DND-41 (cell line): ENCODE data around the gene TMEM254.

Source experiments
- ATAC-seq: fragments of 200-7000 bp; cut with Tn5 transposase; 3 replicates; pipeline ENCODE4 v1.9.1; 2021; ENCODE audit warnings: low read depth; ENCODE audit not compliant: insufficient read depth
- DNase-seq: peaks from one replicate; pipeline ENCODE4 v3.0.0-alpha.2; 2020
- H2AFZ ChIP-seq: 2 replicates; pipeline ENCODE4 v1.6.0; 2012; ENCODE audit warnings: low read depth, low read length
- H3K27ac ChIP-seq: 2 replicates; pipeline ENCODE4 v1.5.1; 2012; ENCODE audit warnings: low read length, inconsistent platforms
- H3K27me3 ChIP-seq: fragments of 200-600 bp; sonication (generic); 2 replicates; pipeline ENCODE4 v1.6.0; 2012; ENCODE audit warnings: low read length, mild to moderate bottlenecking, inconsistent platforms; ENCODE audit not compliant: insufficient read depth, poor library complexity
- H3K36me3 ChIP-seq: 2 replicates; pipeline ENCODE4 v1.5.1; 2012; ENCODE audit warnings: low read length, inconsistent platforms; ENCODE audit not compliant: insufficient read depth
- H3K4me1 ChIP-seq: 2 replicates; pipeline ENCODE4 v1.5.1; 2012; ENCODE audit warnings: mild to moderate bottlenecking, low read length; ENCODE audit not compliant: insufficient read depth
- H3K4me2 ChIP-seq: 2 replicates; pipeline ENCODE4 v1.6.0; 2012; ENCODE audit warnings: mild to moderate bottlenecking, moderate library complexity, low read length, inconsistent platforms; ENCODE audit not compliant: insufficient read depth
- H3K4me3 ChIP-seq, 2 experiments: fragments of 200-600 bp in 1 of 2; shearing (Covaris generic) in 1 of 2; 2 replicates each; pipeline ENCODE4 v1.5.1; 2012 to 2016; ENCODE audit warnings: inconsistent platforms in 2 of 2, low read length in 2 of 2, mild to moderate bottlenecking in 2 of 2, low read depth in 1 of 2, moderate library complexity in 1 of 2
- H3K79me2 ChIP-seq: 2 replicates; pipeline ENCODE4 v1.6.0; 2012; ENCODE audit warnings: low read length, inconsistent platforms; ENCODE audit not compliant: insufficient read depth
- H3K9ac ChIP-seq: 2 replicates; pipeline ENCODE4 v1.6.0; 2012; ENCODE audit warnings: low read depth, mild to moderate bottlenecking, inconsistent platforms, low read length, moderate library complexity
- H3K9me3 ChIP-seq: 2 replicates; pipeline ENCODE4 v1.5.1; 2012; ENCODE audit warnings: low read length, moderate library complexity, mild to moderate bottlenecking, inconsistent platforms; ENCODE audit not compliant: insufficient read depth, severe bottlenecking
- H4K20me1 ChIP-seq: 2 replicates; pipeline ENCODE4 v1.6.0; 2012; ENCODE audit warnings: low read length; ENCODE audit not compliant: insufficient read depth
- EZH2 ChIP-seq: IDR thresholded peaks from 3 replicates; pipeline ENCODE4 v1.6.1; 2012; ENCODE audit warnings: borderline replicate concordance, low read depth, mild to moderate bottlenecking, moderate library complexity, low read length, inconsistent platforms; ENCODE audit not compliant: severe bottlenecking
- TF ChIP-seq, protein P1 (sequence below): IDR thresholded peaks from 2 replicates; pipeline ENCODE4 v1.5.1; 2012; ENCODE audit warnings: borderline replicate concordance, low read length, moderate library complexity, mild to moderate bottlenecking; ENCODE audit not compliant: poor library complexity, severe bottlenecking; ENCODE audit errors: extremely low read depth

TMEM254 gene

DNA sequence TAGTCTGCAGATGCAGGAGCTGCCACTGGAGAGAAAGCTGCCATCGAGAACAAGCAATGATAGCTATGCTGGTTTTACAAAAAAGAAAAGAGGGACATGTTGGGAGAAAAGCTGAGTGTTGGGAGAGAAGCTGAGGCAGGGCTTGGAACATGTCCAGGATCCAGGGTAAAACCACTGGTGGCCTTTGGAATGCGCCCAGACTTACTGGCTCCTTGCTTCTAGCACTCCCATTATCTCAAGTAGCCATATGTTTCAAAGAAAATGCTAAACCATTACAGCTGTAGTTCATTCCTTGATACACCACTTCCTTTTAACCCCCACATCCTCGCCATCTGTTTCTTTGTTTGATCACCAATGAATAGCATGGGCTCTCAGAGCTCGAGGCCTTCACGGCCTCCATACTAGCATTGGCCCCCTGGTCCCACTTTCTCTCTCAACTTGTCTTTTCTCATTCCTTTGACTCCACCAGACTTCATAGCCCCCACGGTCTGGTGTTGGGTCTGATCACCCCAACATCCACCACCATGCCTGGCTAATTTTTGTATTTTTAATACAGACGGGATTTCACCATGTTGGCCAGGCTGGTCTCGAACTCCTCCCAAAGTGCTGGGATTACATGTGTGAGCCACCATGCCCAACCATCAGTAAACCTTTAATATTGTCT lies 30.2 kb downstream of the TMEM254 start:
- no peaks in the 10 kb centered on the region for H3K79me2 ChIP-seq
- no peaks in the 10 kb centered on the region for H3K36me3 ChIP-seq
- peak; percentile 7 for DNase-seq
- peaks cover 16% of the 10 kb centered on the region for H3K9me3 ChIP-seq
- no peaks in the 10 kb centered on the region for H3K27me3 ChIP-seq
- TF ChIP-seq, protein P1, sequence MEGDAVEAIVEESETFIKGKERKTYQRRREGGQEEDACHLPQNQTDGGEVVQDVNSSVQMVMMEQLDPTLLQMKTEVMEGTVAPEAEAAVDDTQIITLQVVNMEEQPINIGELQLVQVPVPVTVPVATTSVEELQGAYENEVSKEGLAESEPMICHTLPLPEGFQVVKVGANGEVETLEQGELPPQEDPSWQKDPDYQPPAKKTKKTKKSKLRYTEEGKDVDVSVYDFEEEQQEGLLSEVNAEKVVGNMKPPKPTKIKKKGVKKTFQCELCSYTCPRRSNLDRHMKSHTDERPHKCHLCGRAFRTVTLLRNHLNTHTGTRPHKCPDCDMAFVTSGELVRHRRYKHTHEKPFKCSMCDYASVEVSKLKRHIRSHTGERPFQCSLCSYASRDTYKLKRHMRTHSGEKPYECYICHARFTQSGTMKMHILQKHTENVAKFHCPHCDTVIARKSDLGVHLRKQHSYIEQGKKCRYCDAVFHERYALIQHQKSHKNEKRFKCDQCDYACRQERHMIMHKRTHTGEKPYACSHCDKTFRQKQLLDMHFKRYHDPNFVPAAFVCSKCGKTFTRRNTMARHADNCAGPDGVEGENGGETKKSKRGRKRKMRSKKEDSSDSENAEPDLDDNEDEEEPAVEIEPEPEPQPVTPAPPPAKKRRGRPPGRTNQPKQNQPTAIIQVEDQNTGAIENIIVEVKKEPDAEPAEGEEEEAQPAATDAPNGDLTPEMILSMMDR, result no peak
- no peak for TF ChIP-seq EZH2
- H3K4me1 ChIP-seq, result peaks cover 5% of the 10 kb centered on the region
- no peak overlapping the region for H3K9ac ChIP-seq
- no peak overlapping the region for H2AFZ ChIP-seq
- ATAC-seq, result no peak
- H4K20me1 ChIP-seq, result no peaks in the 10 kb centered on the region
- H3K4me2 ChIP-seq, result no peak overlapping the region
- H3K4me3 ChIP-seq, result no peak overlapping the region
- H3K27ac ChIP-seq, result no peak overlapping the region

DNA sequence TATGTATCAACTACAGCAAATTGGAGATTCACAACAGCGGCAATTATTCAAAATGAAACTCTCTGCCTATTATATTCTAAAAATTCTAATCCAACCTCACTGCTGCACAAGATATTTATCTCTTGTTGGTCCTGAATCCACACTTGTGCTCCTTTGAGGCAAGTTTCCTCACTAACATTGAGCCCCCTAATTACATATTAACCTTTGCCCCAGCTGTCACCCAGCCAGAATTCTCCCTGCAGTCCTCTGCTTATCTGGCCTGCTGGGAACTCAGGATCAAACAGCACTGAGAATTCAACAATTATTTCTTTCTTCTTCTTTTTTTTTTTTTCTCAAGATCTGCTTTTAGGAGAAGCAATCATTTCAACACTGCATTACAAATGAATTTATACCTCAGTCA lies 32.5 kb downstream of the TMEM254 start:
- Histone ChIP-seq H2AFZ (no peak overlapping the region), H3K4me3 (no peak overlapping the region), H3K9ac (no peak overlapping the region), H3K79me2 (no peaks in the 10 kb centered on the region), H3K4me2 (no peak overlapping the region), H4K20me1 (no peaks in the 10 kb centered on the region), H3K36me3 (no peaks in the 10 kb centered on the region), H3K9me3 (peaks cover 16% of the 10 kb centered on the region), H3K4me1 (no peaks in the 10 kb centered on the region), H3K27ac (no peak overlapping the region), H3K27me3 (no peaks in the 10 kb centered on the region)
- ATAC-seq (no peak), DNase-seq (no peak)
- TF ChIP-seq, protein P1, result no peak
- no peak for TF ChIP-seq EZH2

DNA sequence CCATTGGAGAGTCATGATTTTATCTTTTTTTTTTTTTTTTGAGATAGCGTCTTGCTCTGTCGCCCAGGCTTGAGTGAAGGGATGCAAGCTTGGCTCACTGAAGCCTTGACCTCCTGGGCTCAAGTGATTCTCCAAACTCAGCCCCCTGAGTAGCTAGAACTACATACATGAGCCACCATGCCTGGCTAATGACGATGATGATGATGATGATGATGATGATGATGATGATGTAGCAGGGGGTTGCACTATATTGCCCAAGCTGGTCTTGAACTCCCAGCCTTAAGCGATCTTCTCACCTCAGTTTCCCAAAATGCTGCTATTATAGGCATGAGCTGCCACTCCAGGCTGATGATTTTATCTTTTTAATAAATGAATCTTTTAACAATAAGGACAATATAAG lies 40.2 kb downstream of the TMEM254 start:
- no peak for DNase-seq
- Histone ChIP-seq H3K27ac (no peak overlapping the region), H2AFZ (no peak overlapping the region), H3K36me3 (no peaks in the 10 kb centered on the region), H3K9me3 (no peaks in the 10 kb centered on the region), H3K9ac (no peak overlapping the region), H3K4me3 (no peak overlapping the region), H3K79me2 (no peaks in the 10 kb centered on the region), H3K27me3 (peaks cover 4% of the 10 kb centered on the region), H3K4me2 (no peak overlapping the region), H3K4me1 (no peaks in the 10 kb centered on the region), H4K20me1 (no peaks in the 10 kb centered on the region)
- TF ChIP-seq EZH2, result no peak
- TF ChIP-seq, protein P1, result no peak
- ATAC-seq, result no peak
